Neutrophil (primary cell): ENCODE results near the gene MRRF.

Experiments used
- H3K27ac ChIP-seq: fragments of 200-600 bp; sonication (generic); 2 replicates; pipeline ENCODE4 v1.5.1; 2016; ENCODE audit warnings: mild to moderate bottlenecking, moderate library complexity
- H3K27me3 ChIP-seq: fragments of 200-600 bp; sonication (generic); 2 replicates; pipeline ENCODE4 v1.6.0; 2016; ENCODE audit warnings: mild to moderate bottlenecking
- H3K36me3 ChIP-seq: fragments of 200-600 bp; sonication (generic); 2 replicates; pipeline ENCODE4 v1.5.1; 2017
- H3K4me1 ChIP-seq, 2 experiments: fragments of 200-600 bp in 1 of 2; sonication (generic) in 1 of 2; 1 replicate in 1 of 2; 2 replicates in 1 of 2; pipeline versions ENCODE4 v1.5.1 to v1.6.1; 2013 to 2016; ENCODE audit warnings: low read depth in 1 of 2, low read length in 1 of 2, mild to moderate bottlenecking in 1 of 2, moderate library complexity in 1 of 2; ENCODE audit not compliant: control insufficient read depth in 1 of 2, insufficient read depth in 1 of 2
- H3K4me3 ChIP-seq, 2 experiments: fragments of 200-600 bp in 1 of 2; sonication (generic) in 1 of 2; 1 replicate in 1 of 2; 2 replicates in 1 of 2; pipeline ENCODE4 v1.5.1; 2013 to 2016; ENCODE audit warnings: low read depth in 1 of 2, low read length in 1 of 2, mild to moderate bottlenecking in 1 of 2, moderate library complexity in 1 of 2
- H3K9me3 ChIP-seq: fragments of 200-600 bp; sonication (generic); 2 replicates; pipeline ENCODE4 v1.5.1; 2016
- CTCF ChIP-seq: fragments of 200-600 bp; sonication (generic); IDR thresholded peaks from 2 replicates; pipeline ENCODE4 v1.5.1; 2016; ENCODE audit warnings: antibody characterized with exemption

MRRF gene

GRCh38 chr9:122221183-122221811 is 43.4 kb upstream of the MRRF start:
- H3K27me3 ChIP-seq, result peaks cover 100% of the 10 kb centered on the region
- TF ChIP-seq CTCF, result no peak
- H3K4me3 ChIP-seq, result no peak overlapping the region
- H3K9me3 ChIP-seq, result no peaks in the 10 kb centered on the region
- no peaks in the 10 kb centered on the region for H3K36me3 ChIP-seq
- H3K27ac ChIP-seq, result no peak overlapping the region
- H3K4me1 ChIP-seq, result peaks cover 9 to 13% of the 10 kb centered on the region in 2 experiments

- peaks cover 100% of the 10 kb centered on the region for H3K27me3 ChIP-seq
- no peak overlapping the region for H3K27ac ChIP-seq
- no peaks in the 10 kb centered on the region for H3K9me3 ChIP-seq
- peaks cover 9 to 13% of the 10 kb centered on the region in 2 experiments for H3K4me1 ChIP-seq
- H3K36me3 ChIP-seq, result no peaks in the 10 kb centered on the region
- no peak for TF ChIP-seq CTCF
- no peak overlapping the region for H3K4me3 ChIP-seq
These were observed 41.9 kb upstream of the MRRF start for GRCh38 chr9:122222791-122223190.

GRCh38 chr9:122223435-122223834 is 41.2 kb upstream of the MRRF start:
- no peaks in the 10 kb centered on the region for H3K36me3 ChIP-seq
- no peak for TF ChIP-seq CTCF
- H3K4me1 ChIP-seq, result peaks cover 9 to 19% of the 10 kb centered on the region in 2 experiments
- no peaks in the 10 kb centered on the region for H3K9me3 ChIP-seq
- no peak overlapping the region for H3K27ac ChIP-seq
- H3K27me3 ChIP-seq, result peaks cover 100% of the 10 kb centered on the region
- no peak overlapping the region for H3K4me3 ChIP-seq

GRCh38 chr9:122225312-122226141 is 39.2 kb upstream of the MRRF start:
- Histone ChIP-seq H3K36me3 (no peaks in the 10 kb centered on the region), H3K27me3 (peaks cover 100% of the 10 kb centered on the region), H3K4me1 (peaks cover 0 to 7% of the 10 kb centered on the region in 2 experiments), H3K4me3 (no peak overlapping the region), H3K27ac (no peak overlapping the region), H3K9me3 (no peaks in the 10 kb centered on the region)
- no peak for TF ChIP-seq CTCF

- no peak overlapping the region for H3K4me3 ChIP-seq
- no peaks in the 10 kb centered on the region for H3K36me3 ChIP-seq
- no peaks in the 10 kb centered on the region for H3K9me3 ChIP-seq
- peaks cover 100% of the 10 kb centered on the region for H3K27me3 ChIP-seq
- no peak for TF ChIP-seq CTCF
- H3K4me1 ChIP-seq, result peaks cover 0 to 7% of the 10 kb centered on the region in 2 experiments
- no peak overlapping the region for H3K27ac ChIP-seq
These were observed 38.4 kb upstream of the MRRF start for GRCh38 chr9:122226142-122226757.
